ENCODE results near the gene ELK3. TPM values are rescaled to one million over a fixed set of nuclear protein-coding genes. Genes with fewer than 3 reads are reported as not detected.
A peak's percentile ranks its signal among the peaks of the same experiment; 100 is the strongest.

ELK3 gene
- total RNA-seq, 4 donors from 2014 or later: 10.0 to 13.5 (median 11.0) TPM

DNA sequence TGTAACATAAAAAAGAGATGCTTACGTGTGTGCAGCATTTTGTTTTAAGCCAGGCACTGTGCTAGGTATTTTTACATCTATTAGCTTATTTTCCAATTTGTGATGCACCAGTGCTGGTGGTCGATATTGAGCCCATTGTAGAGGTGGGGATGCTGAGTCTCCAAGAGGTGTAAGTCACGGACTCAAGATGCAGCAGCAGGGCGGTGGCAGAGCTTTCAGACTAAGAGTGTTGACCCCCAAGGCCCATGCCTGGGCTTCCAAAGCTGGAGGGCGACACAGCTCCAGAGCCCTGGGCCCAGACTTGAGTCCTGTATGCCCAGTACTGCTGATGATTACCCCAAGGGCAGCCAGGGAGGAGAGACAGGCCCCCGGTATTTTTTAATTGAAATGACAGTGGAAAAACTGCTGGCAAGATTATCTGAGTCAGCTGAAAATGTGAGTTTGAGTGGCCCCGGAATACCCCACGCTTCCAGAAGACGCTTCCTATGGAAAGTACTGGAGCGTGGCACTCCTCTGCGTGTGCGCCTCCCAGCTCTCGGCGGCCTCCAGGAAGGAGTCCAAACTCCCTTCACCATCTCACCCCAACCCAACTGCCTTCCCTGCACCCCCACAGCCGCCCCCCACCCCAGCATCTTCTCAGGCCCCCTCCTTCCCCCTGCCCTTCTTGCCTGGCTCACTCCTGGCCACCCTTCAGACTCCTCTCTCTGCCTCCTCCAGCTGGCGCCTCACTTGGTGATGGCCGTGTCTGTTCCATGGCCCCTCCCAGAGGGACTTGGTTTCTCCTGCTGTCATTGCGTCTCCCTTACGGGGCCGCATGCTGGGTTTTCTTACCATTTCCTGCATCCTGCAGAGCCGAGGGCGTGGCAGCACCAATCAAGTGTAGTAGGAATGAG, 40.7 kb downstream of the ELK3 start:
- Histone ChIP-seq H3K9me3 (no peaks in the 10 kb centered on the region), H3K27ac (peak overlapping the region; percentile 84), H3K36me3 (no peaks in the 10 kb centered on the region), H3K4me1 (peaks cover 72% of the 10 kb centered on the region), H3K4me3 (no peak overlapping the region), H3K27me3 (no peaks in the 10 kb centered on the region)
- DNase-seq (ENCODE audit: low spot score in 2 of 2): peak in 1 of 2 donors; percentile 66
- 79% methylated on average over 22 of the region's 22 CpGs for WGBS
- TF ChIP-seq POLR2AphosphoS5 (IDR thresholded peaks at IDR 0.05) (no peak), EP300 (IDR thresholded peaks at IDR 0.05) (no peak), POLR2A (IDR thresholded peaks at IDR 0.05) (no peak)
- TF ChIP-seq, protein P1, sequence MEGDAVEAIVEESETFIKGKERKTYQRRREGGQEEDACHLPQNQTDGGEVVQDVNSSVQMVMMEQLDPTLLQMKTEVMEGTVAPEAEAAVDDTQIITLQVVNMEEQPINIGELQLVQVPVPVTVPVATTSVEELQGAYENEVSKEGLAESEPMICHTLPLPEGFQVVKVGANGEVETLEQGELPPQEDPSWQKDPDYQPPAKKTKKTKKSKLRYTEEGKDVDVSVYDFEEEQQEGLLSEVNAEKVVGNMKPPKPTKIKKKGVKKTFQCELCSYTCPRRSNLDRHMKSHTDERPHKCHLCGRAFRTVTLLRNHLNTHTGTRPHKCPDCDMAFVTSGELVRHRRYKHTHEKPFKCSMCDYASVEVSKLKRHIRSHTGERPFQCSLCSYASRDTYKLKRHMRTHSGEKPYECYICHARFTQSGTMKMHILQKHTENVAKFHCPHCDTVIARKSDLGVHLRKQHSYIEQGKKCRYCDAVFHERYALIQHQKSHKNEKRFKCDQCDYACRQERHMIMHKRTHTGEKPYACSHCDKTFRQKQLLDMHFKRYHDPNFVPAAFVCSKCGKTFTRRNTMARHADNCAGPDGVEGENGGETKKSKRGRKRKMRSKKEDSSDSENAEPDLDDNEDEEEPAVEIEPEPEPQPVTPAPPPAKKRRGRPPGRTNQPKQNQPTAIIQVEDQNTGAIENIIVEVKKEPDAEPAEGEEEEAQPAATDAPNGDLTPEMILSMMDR (IDR thresholded peaks at IDR 0.05): no peak

DNA sequence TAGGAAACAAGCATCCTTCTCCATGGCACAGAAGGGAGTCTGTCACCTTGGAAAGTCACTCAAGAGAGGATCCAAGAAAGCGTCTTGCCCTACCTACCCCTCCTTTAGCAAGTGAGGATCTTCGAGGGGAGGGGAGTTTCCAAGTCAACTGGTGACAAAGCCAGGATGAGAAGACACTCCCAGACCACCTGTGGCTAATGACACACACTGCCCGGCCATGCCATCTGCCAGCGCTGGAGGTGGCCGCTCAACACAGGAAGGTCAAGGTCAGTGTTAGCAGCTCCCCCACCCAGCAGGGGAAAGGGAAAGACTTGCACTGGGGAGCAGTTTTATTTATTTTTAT, 41.3 kb downstream of the ELK3 start:
- Histone ChIP-seq H3K27ac (peak overlapping the region; percentile 84), H3K36me3 (no peaks in the 10 kb centered on the region), H3K4me3 (no peak overlapping the region), H3K27me3 (no peaks in the 10 kb centered on the region), H3K9me3 (no peaks in the 10 kb centered on the region), H3K4me1 (peaks cover 78% of the 10 kb centered on the region)
- TF ChIP-seq POLR2AphosphoS5 (IDR thresholded peaks at IDR 0.05): no peak
- no peak for DNase-seq (ENCODE audit: low spot score in 2 of 2)
- WGBS: 83% methylated on average over 5 of the region's 5 CpGs

DNA sequence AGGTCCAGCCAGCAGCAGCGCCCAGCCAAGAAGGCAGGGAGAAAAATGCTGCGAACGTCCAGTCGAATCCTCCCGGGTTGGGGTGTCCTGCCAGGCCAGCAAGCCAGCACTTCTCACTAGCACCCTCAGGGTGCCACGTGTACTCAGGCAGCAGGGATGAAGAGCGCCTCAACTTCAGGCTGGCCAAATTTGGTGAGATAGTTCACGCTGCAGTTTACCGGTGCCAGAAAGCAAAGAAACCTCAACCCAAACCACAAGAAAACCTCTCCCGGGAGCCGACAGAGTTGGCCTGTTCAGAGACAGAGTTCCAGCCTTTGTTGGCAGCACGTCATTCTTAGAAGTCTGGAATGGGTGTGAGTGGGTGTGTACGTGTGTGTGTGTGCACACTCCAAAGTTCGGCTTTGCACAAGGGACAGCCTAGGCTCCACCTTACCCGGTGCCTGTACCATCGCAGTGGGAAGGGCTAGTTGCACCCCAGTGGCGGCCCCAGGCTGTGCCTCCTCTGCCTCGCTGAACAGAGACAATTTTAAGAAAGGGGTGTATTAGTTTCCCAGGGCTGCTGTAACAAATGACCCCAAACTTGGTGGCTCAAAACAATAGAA, 42.1 kb downstream of the ELK3 start:
- Histone ChIP-seq H3K27ac (peak overlapping the region; percentile 85), H3K4me3 (no peak overlapping the region), H3K4me1 (peaks cover 84% of the 10 kb centered on the region), H3K27me3 (no peaks in the 10 kb centered on the region), H3K36me3 (no peaks in the 10 kb centered on the region), H3K9me3 (no peaks in the 10 kb centered on the region)
- peak in 1 of 2 donors; percentile 75 for DNase-seq (ENCODE audit: low spot score in 2 of 2)
- TF ChIP-seq EP300 (IDR thresholded peaks at IDR 0.05) (no peak), POLR2AphosphoS5 (IDR thresholded peaks at IDR 0.05) (peak in 1 of 3 donors; percentile 43)
- 26% methylated on average over 18 of the region's 18 CpGs for WGBS

DNA sequence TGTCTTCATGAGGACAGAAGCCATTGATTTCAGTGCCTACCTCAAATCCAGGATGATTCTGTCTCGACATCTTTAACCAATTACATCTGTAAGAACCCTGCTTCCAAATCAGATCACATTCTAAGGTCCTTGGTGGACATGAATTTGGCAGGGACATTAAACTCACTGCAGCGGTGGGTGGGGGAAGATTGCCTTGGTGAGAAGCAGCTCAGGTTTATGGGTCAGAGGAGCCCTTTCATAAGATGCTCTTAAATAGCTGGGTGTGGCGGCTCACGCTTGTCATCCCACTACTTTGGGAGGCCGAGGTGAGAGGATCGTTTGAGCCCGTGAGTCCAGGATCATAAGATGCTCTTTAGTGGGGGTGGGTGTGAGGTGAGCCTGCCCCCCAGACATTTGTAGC, 42.9 kb downstream of the ELK3 start:
- Histone ChIP-seq H3K4me1 (peaks cover 90% of the 10 kb centered on the region), H3K27ac (peak overlapping the region; percentile 85), H3K9me3 (no peaks in the 10 kb centered on the region), H3K4me3 (no peak overlapping the region), H3K36me3 (no peaks in the 10 kb centered on the region), H3K27me3 (no peaks in the 10 kb centered on the region)
- WGBS: 78% methylated on average over 7 of the region's 7 CpGs
- no peak for TF ChIP-seq EP300 (IDR thresholded peaks at IDR 0.05)
- TF ChIP-seq, protein P1 (IDR thresholded peaks at IDR 0.05): no peak
- TF ChIP-seq POLR2A (IDR thresholded peaks at IDR 0.05): no peak
- no peak for TF ChIP-seq POLR2AphosphoS5 (IDR thresholded peaks at IDR 0.05)
- DNase-seq (ENCODE audit: low spot score in 2 of 2): peak; percentile 66 to 76

DNA sequence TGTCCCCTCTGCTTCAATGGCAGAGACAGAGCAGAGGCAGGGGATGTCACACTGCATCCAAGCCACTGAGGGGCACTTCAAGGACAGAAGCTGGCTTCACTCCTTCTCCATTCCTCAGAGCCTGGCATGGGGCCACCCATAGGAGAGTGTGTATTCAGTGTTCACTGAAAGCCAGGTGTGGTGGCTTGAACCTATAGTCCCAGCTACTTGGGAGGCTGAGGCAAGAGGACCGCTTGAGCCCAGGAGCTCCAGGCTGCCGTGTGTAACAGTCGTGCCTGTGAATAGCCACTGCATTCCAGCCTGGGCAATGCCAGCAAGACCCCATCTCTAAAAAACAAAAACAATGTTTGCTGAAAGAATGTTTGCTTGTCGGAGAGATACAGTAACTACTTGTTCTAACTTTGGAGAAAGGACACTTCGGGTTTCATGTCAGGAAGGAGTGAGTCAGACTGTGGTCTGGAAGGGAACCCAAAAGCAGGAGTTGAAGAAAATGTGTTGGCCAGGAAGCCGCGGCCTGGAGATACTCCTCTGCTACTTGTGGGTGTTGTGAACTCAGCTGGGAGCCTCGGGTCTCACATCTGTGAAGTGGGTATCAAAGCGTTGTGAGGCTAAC, 43.4 kb downstream of the ELK3 start:
- TF ChIP-seq POLR2AphosphoS5 (IDR thresholded peaks at IDR 0.05) (peak in 2 of 3 donors; percentile 55 to 56), POLR2A (IDR thresholded peaks at IDR 0.05) (no peak)
- WGBS: 28% methylated on average over 9 of the region's 9 CpGs
- Histone ChIP-seq H3K4me1 (peaks cover 95% of the 10 kb centered on the region), H3K27ac (peak overlapping the region; percentile 85), H3K9me3 (no peaks in the 10 kb centered on the region), H3K27me3 (no peaks in the 10 kb centered on the region), H3K36me3 (no peaks in the 10 kb centered on the region), H3K4me3 (no peak overlapping the region)
- DNase-seq (ENCODE audit: low spot score in 2 of 2): peak in 1 of 2 donors; percentile 87

DNA sequence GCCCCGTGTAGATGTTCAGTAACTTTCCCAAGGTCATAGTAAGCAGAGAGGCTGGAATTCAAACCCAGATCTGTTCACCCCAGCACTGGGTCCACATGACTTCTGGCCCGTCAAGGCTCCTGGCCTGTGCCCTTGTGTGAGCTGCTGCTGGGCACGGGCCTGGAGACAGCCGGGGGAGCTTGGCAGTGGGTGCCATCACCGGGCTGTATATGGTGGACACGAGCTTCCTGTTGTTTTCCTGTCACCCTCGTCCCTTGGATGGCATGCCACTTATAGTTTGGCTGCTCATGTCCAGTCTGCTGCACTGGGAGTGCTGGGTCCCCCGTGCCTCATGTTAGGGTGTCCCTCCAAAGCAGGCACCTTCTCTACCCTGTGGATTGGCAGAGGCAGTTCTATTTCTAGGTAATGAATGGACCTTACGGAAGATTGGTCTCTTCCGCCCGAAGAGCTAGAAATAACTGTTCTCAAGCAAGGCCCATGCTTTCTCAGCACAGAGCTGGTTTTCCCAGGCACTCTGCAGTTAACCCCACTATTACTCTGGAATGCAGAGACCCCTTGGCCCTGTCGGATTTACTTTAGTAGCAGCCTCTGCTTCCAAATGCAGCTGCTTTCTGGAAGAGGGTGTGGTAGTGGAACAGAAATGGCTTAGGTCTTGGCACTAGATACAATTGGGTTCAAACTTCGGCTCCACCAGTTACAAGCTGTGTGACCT, 44.3 kb downstream of the ELK3 start:
- 74% methylated on average over 13 of the region's 13 CpGs for WGBS
- Histone ChIP-seq H3K27ac (peak overlapping the region; percentile 85), H3K4me1 (peaks cover 91% of the 10 kb centered on the region)

More for the DNA sequence above, 44.3 kb downstream of the ELK3 start:
- Histone ChIP-seq H3K27me3 (no peaks in the 10 kb centered on the region), H3K9me3 (no peaks in the 10 kb centered on the region), H3K36me3 (no peaks in the 10 kb centered on the region), H3K4me3 (no peak overlapping the region)
- DNase-seq (ENCODE audit: low spot score in 2 of 2): peak in 1 of 2 donors; percentile 62
- TF ChIP-seq POLR2AphosphoS5 (IDR thresholded peaks at IDR 0.05): no peak
- TF ChIP-seq, protein P1 (IDR thresholded peaks at IDR 0.05): no peak
- no peak for TF ChIP-seq POLR2A (IDR thresholded peaks at IDR 0.05)
- no peak for TF ChIP-seq EP300 (IDR thresholded peaks at IDR 0.05)
